Right lobe of liver (tissue), 6 donors: ENCODE measurements around the gene SCFD2. TPM values are rescaled to one million over a fixed set of nuclear protein-coding genes. Genes with fewer than 3 reads are reported as not detected.
A peak's percentile ranks its signal among the peaks of the same experiment; 100 is the strongest.

Experiments used
- ATAC-seq, 4 donors: fragments of 200-7000 bp; cut with Tn5 transposase; one replicate each; pipeline ENCODE4 v1.9.1; 2020; ENCODE audit warnings: mild to moderate bottlenecking in 4 of 4, moderate library complexity in 4 of 4
- DNase-seq, 3 donors: peaks; one replicate each; pipeline ENCODE4 v3.0.0-alpha.2; 2020
- H3K27ac ChIP-seq, 3 donors: fragments of 200-600 bp; one replicate each; pipeline ENCODE4 v1.8.0; 2022
- H3K27me3 ChIP-seq, 2 donors: fragments of 200-600 bp; one replicate each; pipeline ENCODE4 v1.8.0; 2022
- H3K36me3 ChIP-seq, 4 donors: fragments of 200-600 bp; sonication (generic) in 1 of 4; one replicate each; pipeline versions ENCODE4 v1.5.1 to v1.8.0; 2017 to 2022; ENCODE audit warnings: control low read depth in 1 of 4
- H3K4me1 ChIP-seq, 4 donors: fragments of 200-600 bp; sonication (generic) in 1 of 4; one replicate each; pipeline versions ENCODE4 v1.5.1 to v1.8.0; 2017 to 2022; ENCODE audit warnings: control low read depth in 1 of 4
- H3K4me3 ChIP-seq, 3 donors: fragments of 200-600 bp; one replicate each; pipeline ENCODE4 v1.8.0; 2022
- H3K9me3 ChIP-seq, 4 donors: fragments of 200-600 bp; sonication (generic) in 1 of 4; one replicate each; pipeline versions ENCODE4 v1.5.1 to v1.8.0; 2017 to 2022; ENCODE audit warnings: control low read depth in 1 of 4
- CTCF ChIP-seq, 4 donors: fragments of 200-600 bp in 3 of 4; fragments of 450-650 bp in 1 of 4; IDR thresholded peaks; one replicate each; pipeline versions ENCODE4 v1.5.1 to v1.8.0; 2016 to 2022; ENCODE audit warnings: antibody characterized with exemption in 4 of 4, mild to moderate bottlenecking in 2 of 4
- POLR2A ChIP-seq: fragments of 450-650 bp; IDR thresholded peaks from one replicate; pipeline ENCODE4 v1.6.1; 2017; ENCODE audit warnings: antibody characterized with exemption, mild to moderate bottlenecking
- WGBS: methylation state at CpG from one replicate; pipeline ENCODE4 v1.1.6; 2018; ENCODE audit warnings: low coverage, low lambda C conversion rate; ENCODE audit not compliant: insufficient coverage; ENCODE audit errors: missing lambda C conversion rate; 5-methylcytosine and 5-hydroxymethylcytosine counted together
- intact Hi-C, 2 donors: fragments of 100-400 bp; cut with DNase I; formaldehyde crosslinking; loops; one replicate each; pipeline versions ENCODE4 v1.11.2 to v1.14.1; 2022
- total RNA-seq, 6 experiments: library from RNA; depleted of rRNA in 2 of 6; stranded (reverse); fragments of >200 nt in 2 of 6; fragmentation: NEBNext Ultra II Directional in 3 of 6; extraction: Animal tissue kit (Norgen Biotek cat#: 25700) in 3 of 6; gene quantifications; one replicate each; pipeline versions ENCODE4 v1.1.0 to v1.2.4, GENCODE V29; 2016 to 2023
- donor health status: DM: no; HTN: yes; CAD: no.
- donor health status: DM: no; HTN: no; CAD: no.
- donor health status: DM: no; HTN: no; CAD: no.
- donor health status: DM: no; HTN: yes; CAD: no.
- donor health status: DM: no; HTN: yes; CAD: no.

SCFD2 gene
- total RNA-seq, 6 experiments from 2014 or later = 7.6 to 17.1 (median 10.3) TPM

- no peaks in the 10 kb centered on the region for H3K9me3 ChIP-seq
- under 1% methylated on average over 16 of the region's 85 CpGs for WGBS
- H3K4me1 ChIP-seq = peaks cover 0 to 10% (median 5%) of the 10 kb centered on the region in 4 donors
- peak within 1 kb of the TSS; percentile 73 to 92 (median 76) for H3K4me3 ChIP-seq
- peaks cover 0 to 3% (median 0%) of the 10 kb centered on the region in 4 donors for H3K36me3 ChIP-seq
- intact Hi-C loops = no loop called here
- peak; percentile 83 for TF ChIP-seq POLR2A
- no peak for TF ChIP-seq CTCF (IDR thresholded peaks at IDR 0.05)
- peak within 1 kb of the TSS; percentile 55 to 81 (median 75) for H3K27ac ChIP-seq
- H3K27me3 ChIP-seq = no peaks in the 10 kb centered on the region
- DNase-seq = peak; percentile 96 to 98 (median 97)
- peak; percentile 99 to 100 (median 99) for ATAC-seq
Measured at GRCh38 chr4:53377319-53378170, 11.7 kb upstream of the SCFD2 start, which contains the start of gene FIP1L1. FIP1L1 (plus strand) TSS chr4:53377641; CDS start chr4:53377839, 198 bp downstream.

GRCh38 chr4:53376900-53377299 is 11.0 kb upstream of the SCFD2 start:
- no peak for TF ChIP-seq POLR2A
- TF ChIP-seq CTCF (IDR thresholded peaks at IDR 0.05) = no peak
- intact Hi-C loops = no loop called here
- no peak for ATAC-seq

GRCh38 chr4:53374777-53375258 is 9.0 kb upstream of the SCFD2 start:
- 76% methylated on average over 4 of the region's 4 CpGs for WGBS
- Histone ChIP-seq H3K4me1 (peaks cover 0 to 10% (median 5%) of the 10 kb centered on the region in 4 donors), H3K27me3 (no peaks in the 10 kb centered on the region), H3K9me3 (no peaks in the 10 kb centered on the region), H3K4me3 (no peak overlapping the region), H3K27ac (no peak overlapping the region), H3K36me3 (no peaks in the 10 kb centered on the region)
- intact Hi-C loops = no loop called here
- no peak for ATAC-seq
- TF ChIP-seq POLR2A (no peak), CTCF (IDR thresholded peaks at IDR 0.05) (no peak)
- DNase-seq = no peak

More at GRCh38 chr4:53376900-53377299, 11.0 kb upstream of the SCFD2 start:
- no peak for DNase-seq
- Histone ChIP-seq H3K27me3 (no peaks in the 10 kb centered on the region), H3K27ac (peak overlapping the region in 2 of 3 donors; percentile 75 to 81), H3K9me3 (no peaks in the 10 kb centered on the region), H3K36me3 (peaks cover 0 to under 1% (median 0%) of the 10 kb centered on the region in 4 donors), H3K4me1 (peaks cover 0 to 10% (median 5%) of the 10 kb centered on the region in 4 donors), H3K4me3 (peak overlapping the region; percentile 73 to 92 (median 76))
- WGBS = 29% methylated on average over 5 of the region's 5 CpGs

GRCh38 chr4:53371843-53372521 is 6.1 kb upstream of the SCFD2 start:
- no peaks in the 10 kb centered on the region for H3K4me1 ChIP-seq
- no peaks in the 10 kb centered on the region for H3K9me3 ChIP-seq
- ATAC-seq (no peak), DNase-seq (no peak)
- H3K27ac ChIP-seq = no peak overlapping the region
- no peaks in the 10 kb centered on the region for H3K36me3 ChIP-seq
- 74% methylated on average over 4 of the region's 4 CpGs for WGBS
- H3K27me3 ChIP-seq = no peaks in the 10 kb centered on the region
- TF ChIP-seq POLR2A (no peak), CTCF (IDR thresholded peaks at IDR 0.05) (no peak)
- H3K4me3 ChIP-seq = no peak overlapping the region
- intact Hi-C loops = no loop called here
